ENCODE data around the gene AASS.

The AASS gene

GRCh38 chr7:122092964-122093797, 50.9 kb downstream of the AASS start:
- in situ Hi-C loops (cut with MboI; ENCODE audit: low pct_unique_long_range_greater_than_20kb, low sequenced_read_pairs, unreplicated experiment): no loop called here
- TF ChIP-seq CTCF (IDR thresholded peaks at IDR 0.05; ENCODE audit: extremely low read depth, insufficient read depth, missing control alignments): peak; percentile 86
- DNase-seq (ENCODE audit: low spot score): peak; percentile 31

GRCh38 chr7:122082670-122083069, 61.4 kb downstream of the AASS start:
- DNase-seq (ENCODE audit: low spot score): no peak
- in situ Hi-C loops (cut with MboI; ENCODE audit: low pct_unique_long_range_greater_than_20kb, low sequenced_read_pairs, unreplicated experiment): no loop called here
- no peak for TF ChIP-seq CTCF (IDR thresholded peaks at IDR 0.05; ENCODE audit: extremely low read depth, insufficient read depth, missing control alignments)

- in situ Hi-C loops (cut with MboI; ENCODE audit: low pct_unique_long_range_greater_than_20kb, low sequenced_read_pairs, unreplicated experiment): no loop called here
- no peak for TF ChIP-seq CTCF (IDR thresholded peaks at IDR 0.05; ENCODE audit: extremely low read depth, insufficient read depth, missing control alignments)
- no peak for DNase-seq (ENCODE audit: low spot score)
These were observed 61.9 kb downstream of the AASS start for GRCh38 chr7:122082160-122082559.

GRCh38 chr7:122073635-122074034, 70.4 kb downstream of the AASS start:
- in situ Hi-C loops (cut with MboI; ENCODE audit: low pct_unique_long_range_greater_than_20kb, low sequenced_read_pairs, unreplicated experiment): no loop called here
- no peak for TF ChIP-seq CTCF (IDR thresholded peaks at IDR 0.05; ENCODE audit: extremely low read depth, insufficient read depth, missing control alignments)
- no peak for DNase-seq (ENCODE audit: low spot score)

- in situ Hi-C loops (cut with MboI; ENCODE audit: low pct_unique_long_range_greater_than_20kb, low sequenced_read_pairs, unreplicated experiment): no loop called here
- no peak for DNase-seq (ENCODE audit: low spot score)
- TF ChIP-seq CTCF (IDR thresholded peaks at IDR 0.05; ENCODE audit: extremely low read depth, insufficient read depth, missing control alignments): no peak
These were observed 71.0 kb downstream of the AASS start for GRCh38 chr7:122072924-122073599.

GRCh38 chr7:122072272-122072671, 71.8 kb downstream of the AASS start:
- in situ Hi-C loops (cut with MboI; ENCODE audit: low pct_unique_long_range_greater_than_20kb, low sequenced_read_pairs, unreplicated experiment): no loop called here
- DNase-seq (ENCODE audit: low spot score): no peak
- TF ChIP-seq CTCF (IDR thresholded peaks at IDR 0.05; ENCODE audit: extremely low read depth, insufficient read depth, missing control alignments): no peak
